H9 (cell line): ENCODE data around the gene LRMDA. TPM values are rescaled to one million over a fixed set of nuclear protein-coding genes. Genes with fewer than 3 reads are reported as not detected.

ENCODE experiments used
- DNase-seq: peaks from one replicate; pipeline ENCODE4 v3.0.0-alpha.2; 2017
- H2AFZ ChIP-seq: one replicate; pipeline ENCODE4 v1.6.1; 2013; ENCODE audit warnings: mild to moderate bottlenecking, low read length, control low read depth, moderate library complexity
- H2AK5ac ChIP-seq: 2 replicates; pipeline ENCODE4 v1.6.1; 2013; ENCODE audit warnings: low read length, control low read depth, mixed read lengths; ENCODE audit not compliant: insufficient read length
- H2BK120ac ChIP-seq: one replicate; pipeline ENCODE4 v1.6.1; 2013; ENCODE audit warnings: low read depth, mild to moderate bottlenecking, low read length, control low read depth, inconsistent platforms; ENCODE audit not compliant: poor library complexity, severe bottlenecking
- H2BK12ac ChIP-seq: 2 replicates; pipeline ENCODE4 v1.6.1; 2013; ENCODE audit warnings: low read length, control low read depth, mixed read lengths, low read depth; ENCODE audit not compliant: insufficient read length
- H2BK15ac ChIP-seq: 2 replicates; pipeline ENCODE4 v1.6.1; 2013; ENCODE audit warnings: low read depth, low read length, control low read depth
- H2BK20ac ChIP-seq: one replicate; pipeline ENCODE4 v1.6.1; 2013; ENCODE audit warnings: low read depth, mild to moderate bottlenecking, low read length, control low read depth, inconsistent platforms; ENCODE audit not compliant: poor library complexity, severe bottlenecking
- H2BK5ac ChIP-seq: 2 replicates; pipeline ENCODE4 v1.6.1; 2013; ENCODE audit warnings: low read length, control low read depth, mixed read lengths; ENCODE audit not compliant: insufficient read length
- H3K14ac ChIP-seq: 2 replicates; pipeline ENCODE4 v1.6.1; 2013; ENCODE audit warnings: low read length, control low read depth; ENCODE audit not compliant: insufficient read depth
- H3K18ac ChIP-seq: 2 replicates; pipeline ENCODE4 v1.6.1; 2013; ENCODE audit warnings: low read depth, mild to moderate bottlenecking, mixed read lengths, low read length, control low read depth; ENCODE audit not compliant: insufficient read length
- H3K23ac ChIP-seq: 2 replicates; pipeline ENCODE4 v1.6.1; 2013; ENCODE audit warnings: low read length, control low read depth, mixed read lengths, low read depth; ENCODE audit not compliant: insufficient read length
- H3K23me2 ChIP-seq: 2 replicates; pipeline ENCODE4 v1.6.1; 2013; ENCODE audit warnings: low read depth, mild to moderate bottlenecking, mixed read lengths, low read length, control low read depth; ENCODE audit not compliant: insufficient read length, poor library complexity, severe bottlenecking
- H3K27ac ChIP-seq: 2 replicates; pipeline ENCODE4 v1.5.1; 2013; ENCODE audit warnings: low read length, control low read depth, mixed read lengths, low read depth; ENCODE audit not compliant: insufficient read length
- H3K27me3 ChIP-seq: 2 replicates; pipeline ENCODE4 v1.6.1; 2013; ENCODE audit warnings: low read length, control low read depth, inconsistent platforms; ENCODE audit not compliant: insufficient read depth
- H3K4ac ChIP-seq: 2 replicates; pipeline ENCODE4 v1.6.1; 2013; ENCODE audit warnings: low read depth, mild to moderate bottlenecking, control low read depth, inconsistent platforms, low read length, moderate library complexity
- H3K4me1 ChIP-seq: 2 replicates; pipeline ENCODE4 v1.6.1; 2013; ENCODE audit warnings: low read length, control low read depth, inconsistent platforms; ENCODE audit not compliant: insufficient read depth
- H3K4me2 ChIP-seq: 2 replicates; pipeline ENCODE4 v1.6.1; 2013; ENCODE audit warnings: low read length, control low read depth, mixed read lengths; ENCODE audit not compliant: insufficient read length, insufficient read depth
- H3K56ac ChIP-seq: 2 replicates; pipeline ENCODE4 v1.6.1; 2013; ENCODE audit warnings: low read depth, mild to moderate bottlenecking, mixed read lengths, low read length, control low read depth; ENCODE audit not compliant: insufficient read length
- H3K79me1 ChIP-seq: 2 replicates; pipeline ENCODE4 v1.6.1; 2013; ENCODE audit warnings: low read depth, mild to moderate bottlenecking, moderate library complexity, low read length, control low read depth, inconsistent platforms; ENCODE audit not compliant: insufficient read depth, poor library complexity, severe bottlenecking
- H3K79me2 ChIP-seq: 2 replicates; pipeline ENCODE4 v1.6.1; 2013; ENCODE audit warnings: low read length, control low read depth, inconsistent platforms; ENCODE audit not compliant: insufficient read depth
- H3K9ac ChIP-seq: 2 replicates; pipeline ENCODE4 v1.6.1; 2013; ENCODE audit warnings: low read length, control low read depth, mixed read lengths; ENCODE audit not compliant: insufficient read length; ENCODE audit errors: extremely low read depth
- H3K9me3 ChIP-seq: one replicate; pipeline ENCODE4 v1.6.1; 2013; ENCODE audit warnings: low read depth, low read length, inconsistent platforms; ENCODE audit not compliant: control insufficient read depth
- H3T11ph ChIP-seq: one replicate; pipeline ENCODE4 v1.6.1; 2013; ENCODE audit warnings: mild to moderate bottlenecking, low read length, control low read depth, inconsistent platforms
- H4K20me1 ChIP-seq: one replicate; pipeline ENCODE4 v1.6.1; 2013; ENCODE audit not compliant: control insufficient read depth, insufficient read length, insufficient read depth
- H4K5ac ChIP-seq: 2 replicates; pipeline ENCODE4 v1.6.1; 2013; ENCODE audit warnings: low read depth, mild to moderate bottlenecking, mixed read lengths, low read length, control low read depth; ENCODE audit not compliant: insufficient read length
- H4K8ac ChIP-seq: replicated peaks from 2 replicates; pipeline ENCODE4 v1.6.1; 2013; ENCODE audit warnings: low read length, control low read depth, mixed read lengths, low read depth; ENCODE audit not compliant: insufficient read length
- H4K91ac ChIP-seq: 2 replicates; pipeline ENCODE4 v1.6.1; 2013; ENCODE audit warnings: low read depth, mild to moderate bottlenecking, moderate library complexity, mixed read lengths, low read length, control low read depth; ENCODE audit not compliant: insufficient read length
- H3K27ac Mint-ChIP-seq, 3 experiments: 2 replicates in 2 of 3; 3 replicates in 1 of 3; pipeline ENCODE4 v1.8.0; 2020 to 2021; ENCODE audit warnings: mixed read lengths in 3 of 3, mild to moderate bottlenecking in 1 of 3, moderate library complexity in 1 of 3
- H3K27me3 Mint-ChIP-seq: 2 replicates; pipeline ENCODE4 v1.8.0; 2021; ENCODE audit warnings: low read depth, mild to moderate bottlenecking, moderate library complexity, mixed read lengths
- H3K36me3 Mint-ChIP-seq, 3 experiments: 2 replicates in 2 of 3; 3 replicates in 1 of 3; pipeline ENCODE4 v1.8.0; 2020 to 2021; ENCODE audit warnings: low read depth in 3 of 3, mixed read lengths in 3 of 3; ENCODE audit not compliant: insufficient read depth in 1 of 3
- H3K4me1 Mint-ChIP-seq, 2 experiments: 2 replicates each; pipeline ENCODE4 v1.8.0; 2020; ENCODE audit warnings: mixed read lengths in 2 of 2
- H3K4me3 Mint-ChIP-seq, 2 experiments: 2 replicates in 1 of 2; 3 replicates in 1 of 2; pipeline ENCODE4 v1.8.0; 2020 to 2021; ENCODE audit warnings: mild to moderate bottlenecking in 2 of 2, mixed read lengths in 2 of 2, moderate library complexity in 1 of 2
- H3K9me3 Mint-ChIP-seq, 2 experiments: 2 replicates in 1 of 2; 3 replicates in 1 of 2; pipeline ENCODE4 v1.8.0; 2020; ENCODE audit warnings: mild to moderate bottlenecking in 2 of 2, mixed read lengths in 2 of 2, moderate library complexity in 1 of 2
- CTCF ChIP-seq: fragments of 200-600 bp; sonication (generic); conservative IDR thresholded peaks from 3 replicates; pipeline ENCODE4 v1.8.0; 2021; ENCODE audit warnings: antibody characterized with exemption, mild to moderate bottlenecking
- WGBS: extraction: QIAGEN DNeasy Blood & Tissue Kit; methylation state at CpG from one replicate; pipeline ENCODE4 v1.1.7; 2013; ENCODE audit warnings: missing lambda C conversion rate, low lambda C conversion rate, mixed read lengths; ENCODE audit not compliant: insufficient read length; ENCODE audit errors: extremely low coverage; 5-methylcytosine and 5-hydroxymethylcytosine counted together
- total RNA-seq: library from RNA; stranded (reverse); gene quantifications from 2 replicates; pipeline ENCODE4 v1.2.1, GENCODE V29; 2021

The LRMDA gene
- total RNA-seq, 1 experiment from 2014 or later = 1.8 TPM

- Histone ChIP-seq H3K79me2 (no peaks in the 10 kb centered on the region), H3K9ac (no peak overlapping the region), H3K23ac (no peak overlapping the region), H3K56ac (no peak overlapping the region), H3K14ac (no peak overlapping the region; the same call in 1 of the 2 replicates), H3K79me1 (no peaks in the 10 kb centered on the region), H3K18ac (no peak overlapping the region), H3K4me2 (peak overlapping the region; percentile 60), H4K5ac (no peak overlapping the region), H3K27me3 (peaks cover 64% of the 10 kb centered on the region), H4K91ac (no peak overlapping the region), H3K23me2 (peaks cover 15% of the 10 kb centered on the region), H2AFZ (no peak overlapping the region), H3K27ac (no peak overlapping the region), H3K9me3 (no peaks in the 10 kb centered on the region), H3K4me1 (no peaks in the 10 kb centered on the region; the same call in none of the 2 replicates), H2BK120ac (no peak overlapping the region), H4K20me1 (no peaks in the 10 kb centered on the region), H3K4ac (no peak overlapping the region), H2BK5ac (no peak overlapping the region), H2AK5ac (no peak overlapping the region), H2BK12ac (no peak overlapping the region), H3T11ph (no peak overlapping the region), H2BK20ac (no peak overlapping the region), H2BK15ac (no peak overlapping the region), H4K8ac (no peak overlapping the region)
- H3K27ac Mint-ChIP-seq = no peak overlapping the region
- WGBS = no CpG with 5 or more reads among the region's 64 CpGs
- H3K4me3 Mint-ChIP-seq = peak overlapping the region; percentile 56 to 77
- DNase-seq = peak; percentile 70
- peaks cover 10 to 23% of the 10 kb centered on the region in 2 experiments for H3K4me1 Mint-ChIP-seq
- peak; percentile 98 for TF ChIP-seq CTCF
- no peaks in the 10 kb centered on the region; a peak in 1 of 7 replicates for H3K36me3 Mint-ChIP-seq
- peaks cover 0 to 8% of the 10 kb centered on the region in 2 experiments; a peak in 1 of 5 replicates for H3K9me3 Mint-ChIP-seq
- H3K27me3 Mint-ChIP-seq = peaks cover 100% of the 10 kb centered on the region
Observed at GRCh38 chr10:75395066-75395931, 36.1 kb upstream of the LRMDA start.
